K562 (cell line): ENCODE data around the gene FEZF1. TPM values are rescaled to one million over a fixed set of nuclear protein-coding genes. Genes with fewer than 3 reads are reported as not detected.

Source experiments
- ATAC-seq: fragments of 200-7000 bp; cut with Tn5 transposase; 3 replicates; pipeline ENCODE4 v1.9.1; 2020; ENCODE audit warnings: moderate library complexity
- BruUV-seq: library from RNA; stranded (reverse); fragments of 400-500 nt; replicated peaks from 2 replicates; lab custom pipeline; 2021; lab: Mats Ljungman, UMichigan
- CTCF ChIA-PET: fragments of 300-600 bp; formaldehyde crosslinking; extraction: SDS; loops from one replicate; lab custom pipeline; 2021; ENCODE audit warnings: low intra/inter-chr PET ratio; lab: Yijun Ruan, JAX
- POLR2A ChIA-PET: fragments of 300-600, 350-650 bp; sonication (Branson Sonifier 250); formaldehyde crosslinking; extraction: SDS; loops from one replicate; lab custom pipeline; 2021; ENCODE audit warnings: antibody characterized with exemption, inconsistent platforms; lab: Yijun Ruan, JAX
- DNase-seq, 4 experiments: peaks; one replicate each; pipeline versions ENCODE4 v3.0.0 to v3.0.0-alpha.2; 2011 to 2018; ENCODE audit warnings: low spot score in 3 of 4, mixed read lengths in 3 of 4; ENCODE audit errors: extremely low read depth in 1 of 4
- FAIRE-seq: peaks from 2 replicates; lab custom pipeline; 2011; peaks lifted over from hg19 to GRCh38; lab: Jason Lieb, UNC
- H2AFZ ChIP-seq: 2 replicates; pipeline ENCODE4 v1.6.0; 2011; ENCODE audit warnings: low read depth, low read length, control low read depth, inconsistent platforms
- H3K27ac ChIP-seq: fragments of 200-600 bp; 3 replicates; pipeline ENCODE4 v1.8.0; 2011; ENCODE audit warnings: low read depth, mild to moderate bottlenecking, control low read depth, inconsistent platforms, low read length, moderate library complexity, mixed read lengths; ENCODE audit errors: extremely low read depth
- H3K27me3 ChIP-seq, 2 experiments: fragments of 300-600 bp in 1 of 2; 2 replicates in 1 of 2; 3 replicates in 1 of 2; pipeline versions ENCODE4 v1.6.0 to v1.8.0; 2011; ENCODE audit warnings: inconsistent platforms in 2 of 2, low read length in 2 of 2, mild to moderate bottlenecking in 1 of 2, mixed read lengths in 1 of 2, moderate library complexity in 1 of 2; ENCODE audit not compliant: control insufficient read depth in 2 of 2, insufficient read depth in 2 of 2
- H3K36me3 ChIP-seq: fragments of 300-600 bp; 3 replicates; pipeline ENCODE4 v1.8.0; 2011; ENCODE audit warnings: mild to moderate bottlenecking, low read length, inconsistent platforms; ENCODE audit not compliant: control insufficient read depth, insufficient read depth
- H3K4me1 ChIP-seq, 2 experiments: fragments of 200-600 bp in 1 of 2; replicated peaks in 1 of 2; 2 replicates in 1 of 2; 3 replicates in 1 of 2; pipeline versions ENCODE4 v1.5.1 to v1.8.0; 2011; ENCODE audit warnings: inconsistent platforms in 2 of 2, low read length in 2 of 2, mild to moderate bottlenecking in 1 of 2, mixed read lengths in 1 of 2, moderate library complexity in 1 of 2; ENCODE audit not compliant: control insufficient read depth in 2 of 2, insufficient read depth in 2 of 2
- H3K4me2 ChIP-seq: 2 replicates; pipeline ENCODE4 v1.6.1; 2011; ENCODE audit warnings: low read length, control low read depth, inconsistent platforms, mixed read lengths; ENCODE audit not compliant: insufficient read depth
- H3K4me3 ChIP-seq: fragments of 200-600 bp; sonication (generic), shearing (Covaris generic); 2 replicates; pipeline ENCODE4 v1.5.1; 2016; ENCODE audit warnings: control low read depth, inconsistent platforms
- H3K79me2 ChIP-seq: fragments of 200-600 bp; 3 replicates; pipeline ENCODE4 v1.8.0; 2011; ENCODE audit warnings: low read length, inconsistent platforms; ENCODE audit not compliant: control insufficient read depth, insufficient read depth
- H3K9ac ChIP-seq, 2 experiments: 2 replicates each; pipeline versions ENCODE4 v1.6.0 to v1.6.1; 2011; ENCODE audit warnings: low read depth in 2 of 2, low read length in 2 of 2, control low read depth in 1 of 2, inconsistent platforms in 1 of 2, mild to moderate bottlenecking in 1 of 2, mixed read lengths in 1 of 2; ENCODE audit not compliant: insufficient read depth in 1 of 2
- H3K9me1 ChIP-seq: one replicate; pipeline ENCODE4 v1.6.0; 2011; ENCODE audit warnings: inconsistent platforms, mild to moderate bottlenecking, low read length, moderate library complexity; ENCODE audit not compliant: control insufficient read depth, insufficient read depth
- H3K9me3 ChIP-seq: replicated peaks from 2 replicates; pipeline ENCODE4 v1.5.1; 2011; ENCODE audit warnings: low read depth, low read length, inconsistent platforms; ENCODE audit not compliant: control insufficient read depth, insufficient read depth
- H4K20me1 ChIP-seq: replicated peaks from 2 replicates; pipeline ENCODE4 v1.6.1; 2011; ENCODE audit warnings: low read length, inconsistent platforms, mixed read lengths; ENCODE audit not compliant: control insufficient read depth, insufficient read depth
- C11orf30 ChIP-seq: fragments of 450-650 bp; IDR thresholded peaks from 2 replicates; pipeline ENCODE4 v1.6.1; 2016; ENCODE audit warnings: low read depth, mild to moderate bottlenecking
- FOXK2 ChIP-seq, 2 experiments: fragments of 450-650 bp; IDR thresholded peaks in 1 of 2; conservative IDR thresholded peaks in 1 of 2; 2 replicates each; pipeline ENCODE4 v1.6.1; 2016; ENCODE audit warnings: low read depth in 2 of 2, mild to moderate bottlenecking in 1 of 2
- GABPA ChIP-seq: fragments of 200-800 bp; sonication (Bioruptor generic); conservative IDR thresholded peaks from 2 replicates; pipeline ENCODE4 v1.6.1; 2016; ENCODE audit warnings: low read depth, missing genetic modification characterization, missing compliant biosample characterization
- MECOM ChIP-seq: fragments of 250-450 bp; sonication (Bioruptor Pico); IDR thresholded peaks from 2 replicates; pipeline ENCODE4 v1.8.0; 2022; ENCODE audit warnings: inconsistent platforms
- MYBL2 ChIP-seq, 2 experiments: fragments of 450-650 bp in 1 of 2; sonication (generic) in 1 of 2; formaldehyde crosslinking in 1 of 2; IDR thresholded peaks; 2 replicates each; pipeline versions ENCODE4 v1.6.1 to v1.8.1; 2017 to 2022; ENCODE audit warnings: borderline replicate concordance in 1 of 2, inconsistent platforms in 1 of 2, low read depth in 1 of 2, mild to moderate bottlenecking in 1 of 2, missing genetic modification reagents in 1 of 2, moderate library complexity in 1 of 2
- POLR2H ChIP-seq: IDR thresholded peaks from 2 replicates; pipeline ENCODE4 v1.6.1; 2016; ENCODE audit warnings: missing genetic modification characterization, low read depth, mild to moderate bottlenecking, control low read depth, missing compliant biosample characterization, moderate library complexity
- RNF2 ChIP-seq: sonication (generic); IDR thresholded peaks from 2 replicates; pipeline ENCODE4 v1.6.1; 2016
- SRSF3 ChIP-seq: fragments of 200-400 bp; formaldehyde crosslinking; IDR thresholded peaks from 2 replicates; pipeline ENCODE4 v1.6.1; 2016; ENCODE audit warnings: mild to moderate bottlenecking, low read length, moderate library complexity; ENCODE audit not compliant: insufficient read depth
- TBL1XR1 ChIP-seq, 2 experiments: IDR thresholded peaks; 2 replicates each; pipeline ENCODE4 v1.6.1; 2012; ENCODE audit warnings: improper control_type of control experiment in 2 of 2, low read length in 2 of 2, mild to moderate bottlenecking in 1 of 2
- U2AF2 ChIP-seq: fragments of 200-400 bp; formaldehyde crosslinking; optimal IDR thresholded peaks from 2 replicates; pipeline ENCODE3; 2017; ENCODE audit warnings: low read depth, mild to moderate bottlenecking, low read length
- ZNF140 ChIP-seq: fragments of 250-450 bp; sonication (Bioruptor Pico); IDR thresholded peaks from 2 replicates; pipeline ENCODE4 v1.8.0; 2021; ENCODE audit warnings: moderate library complexity, mild to moderate bottlenecking, inconsistent platforms
- ZNF175 ChIP-seq: fragments of 200-800 bp; sonication (Bioruptor generic); IDR thresholded peaks from 2 replicates; pipeline ENCODE4 v1.6.1; 2016; ENCODE audit warnings: low read depth, mild to moderate bottlenecking, missing genetic modification characterization, missing compliant biosample characterization
- ZNF644 ChIP-seq: fragments of 200-800 bp; sonication (Bioruptor generic); IDR thresholded peaks from 2 replicates; pipeline ENCODE4 v1.6.1; 2016; ENCODE audit warnings: low read depth, missing genetic modification characterization, missing compliant biosample characterization
- WGBS: fragments of 100-300 bp; shearing (Covaris generic); methylation state at CpG from one replicate; pipeline ENCODE4 v1.1.6; 2016; ENCODE audit warnings: low coverage, mixed read lengths; ENCODE audit not compliant: insufficient coverage; ENCODE audit errors: missing lambda C conversion rate; 5-methylcytosine and 5-hydroxymethylcytosine counted together
- in situ Hi-C: fragments of 300-500 bp; cut with MboI; formaldehyde crosslinking; loops from 4 replicates; pipeline ENCODE4 v1.15.0; 2018; ENCODE audit warnings: inconsistent platforms, mixed read lengths
- intact Hi-C: fragments of 100-400 bp; cut with micrococcal nuclease; formaldehyde crosslinking; loops from 2 replicates; pipeline ENCODE4 v1.14.2; 2022
- polyA plus RNA-seq, 8 experiments: library from polyadenylated mRNA; depleted of rRNA in 4 of 8; stranded (reverse) in 5 of 8; unstranded in 3 of 8; fragments of >200 nt; fragmentation: Nextera tagmentation in 2 of 8; fragmentation: Illumina TruSeq in 1 of 8; extraction: Ambion mirVana in 2 of 8; extraction: Trizol in 1 of 8; gene quantifications; 2 replicates each; pipeline versions ENCODE4 v1.2.1 to v1.2.3, GENCODE V29; 2011 to 2014; ENCODE audit warnings: inconsistent platforms in 1 of 8, missing spikeins in 1 of 8
- total RNA-seq, 7 experiments: library from RNA; depleted of rRNA in 6 of 7; stranded (reverse); fragments of >200 nt in 6 of 7; fragmentation: Illumina TruSeq in 2 of 7; extraction: Trizol in 2 of 7; gene quantifications; 2 replicates each; pipeline versions ENCODE4 v1.2.1 to v1.2.3, GENCODE V29; 2011 to 2021; ENCODE audit warnings: low replicate concordance in 1 of 7
- TF ChIP-seq, protein P1 (sequence below), 2 experiments: IDR thresholded peaks in 1 of 2; conservative IDR thresholded peaks in 1 of 2; 2 replicates each; pipeline ENCODE4 v1.6.1; 2016; ENCODE audit warnings: low read depth in 2 of 2, mild to moderate bottlenecking in 1 of 2, missing compliant biosample characterization in 1 of 2, missing genetic modification characterization in 1 of 2, moderate library complexity in 1 of 2
- TF ChIP-seq, protein P2 (sequence below): fragments of 450-650 bp; formaldehyde crosslinking; IDR thresholded peaks from 2 replicates; pipeline ENCODE4 v1.4.0; 2020; ENCODE audit warnings: mild to moderate bottlenecking, moderate library complexity
- TF ChIP-seq, protein P3 (sequence below): IDR thresholded peaks from 2 replicates; pipeline ENCODE4 v1.6.1; 2011; ENCODE audit not compliant: insufficient read length; ENCODE audit errors: extremely low read depth

The FEZF1 gene
- total and polyA plus RNA-seq, 9 of the 15 experiments (the other 6 are each of a cell fraction or from before 2014, with no cell fraction given), result not detected

DNA sequence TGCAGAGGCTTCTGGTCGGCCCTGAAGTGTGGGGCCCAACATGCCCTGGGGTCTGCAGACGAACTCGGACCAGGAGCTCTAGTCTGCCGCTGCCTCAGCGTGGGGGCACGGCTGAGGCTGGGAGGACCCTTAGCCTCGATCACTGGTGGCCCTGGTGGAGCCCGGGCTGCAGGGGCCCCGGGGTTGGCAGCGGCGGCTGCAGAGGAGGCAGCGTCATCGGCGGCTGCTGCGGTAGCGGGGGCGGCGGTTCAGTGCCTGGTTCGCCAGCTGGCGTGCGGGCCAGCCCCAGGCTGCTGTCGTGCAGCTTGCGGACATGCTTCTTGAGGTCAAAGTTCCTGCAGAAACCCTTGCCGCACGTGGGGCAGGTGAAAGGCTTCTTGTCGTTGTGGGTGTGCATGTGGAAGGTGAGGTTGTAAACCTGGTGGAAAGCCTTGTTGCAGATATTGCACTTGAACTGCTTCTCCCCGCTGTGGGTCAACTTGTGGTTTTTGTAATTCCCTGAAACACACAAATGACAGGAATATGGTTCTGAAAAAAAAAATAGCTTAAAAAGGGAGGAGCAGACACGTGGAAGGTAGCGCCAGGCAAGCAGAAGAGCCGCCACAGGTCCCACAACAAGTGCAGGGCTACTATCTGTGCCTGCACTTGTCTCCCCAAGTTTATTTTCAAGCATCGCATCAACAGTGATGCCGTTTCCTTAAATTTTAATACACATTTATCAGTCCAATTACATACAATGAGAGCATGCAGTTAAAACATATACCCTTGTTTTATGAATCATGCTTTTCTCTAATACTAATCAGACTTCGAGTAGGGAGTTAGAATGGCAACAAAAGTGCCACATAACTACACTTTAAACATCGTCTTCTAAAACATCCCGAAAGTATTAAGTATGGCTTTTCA, 2.4 kb downstream of the FEZF1 start:
- intact Hi-C loops (no loop called here), in situ Hi-C loops (no loop called here)
- no peak for ATAC-seq
- Histone ChIP-seq H3K9ac (no peak overlapping the region), H3K4me3 (no peak overlapping the region), H3K9me3 (no peaks in the 10 kb centered on the region), H4K20me1 (no peaks in the 10 kb centered on the region), H3K9me1 (no peaks in the 10 kb centered on the region), H3K79me2 (no peaks in the 10 kb centered on the region), H3K4me1 (peaks cover 0 to 16% of the 10 kb centered on the region in 2 experiments; a peak in 1 of 5 replicates), H2AFZ (no peak overlapping the region), H3K36me3 (no peaks in the 10 kb centered on the region), H3K4me2 (no peak overlapping the region), H3K27ac (no peak overlapping the region), H3K27me3 (peaks cover 33 to 59% of the 10 kb centered on the region in 2 experiments; a peak in 4 of 5 replicates)
- no peak for DNase-seq
- ChIA-PET POLR2A (no interaction called here), CTCF (no interaction called here)
- BruUV-seq, result no TSS peak
- WGBS, result under 1% methylated on average over 35 of the region's 35 CpGs
- FAIRE-seq, result no peak
- no peak for TF ChIP-seq ZNF175 (CRISPR knock-in tag)
- TF ChIP-seq MYBL2 (IDR thresholded peaks at IDR 0.05; ENCODE audit: low read depth), result no peak
- TF ChIP-seq MYBL2 (CRISPR knock-in tag; IDR thresholded peaks at IDR 0.05; ENCODE audit: borderline replicate concordance), result no peak
- TF ChIP-seq ZNF140 (CRISPR knock-in tag), result no peak
- no peak for TF ChIP-seq GABPA (tag)
- no peak for TF ChIP-seq MECOM (CRISPR knock-in tag)
- no peak for TF ChIP-seq U2AF2
- TF ChIP-seq FOXK2 (conservative IDR thresholded peaks at IDR 0.05 in 1 of 2, IDR thresholded peaks at IDR 0.05 in 1 of 2; ENCODE audit: low read depth in 2 of 2), result no peak
- no peak for TF ChIP-seq C11orf30
- TF ChIP-seq SRSF3, result no peak
- TF ChIP-seq ZNF644 (tag), result no peak
- no peak for TF ChIP-seq POLR2H (tag)
- TF ChIP-seq, protein P1, sequence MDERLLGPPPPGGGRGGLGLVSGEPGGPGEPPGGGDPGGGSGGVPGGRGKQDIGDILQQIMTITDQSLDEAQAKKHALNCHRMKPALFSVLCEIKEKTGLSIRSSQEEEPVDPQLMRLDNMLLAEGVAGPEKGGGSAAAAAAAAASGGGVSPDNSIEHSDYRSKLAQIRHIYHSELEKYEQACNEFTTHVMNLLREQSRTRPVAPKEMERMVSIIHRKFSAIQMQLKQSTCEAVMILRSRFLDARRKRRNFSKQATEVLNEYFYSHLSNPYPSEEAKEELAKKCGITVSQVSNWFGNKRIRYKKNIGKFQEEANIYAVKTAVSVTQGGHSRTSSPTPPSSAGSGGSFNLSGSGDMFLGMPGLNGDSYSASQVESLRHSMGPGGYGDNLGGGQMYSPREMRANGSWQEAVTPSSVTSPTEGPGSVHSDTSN (CRISPR knock-in tag; IDR thresholded peaks at IDR 0.05; ENCODE audit: low read depth), result no peak
- TF ChIP-seq, protein P1 (tag; conservative IDR thresholded peaks at IDR 0.05; ENCODE audit: low read depth), result no peak
- TF ChIP-seq, protein P2, sequence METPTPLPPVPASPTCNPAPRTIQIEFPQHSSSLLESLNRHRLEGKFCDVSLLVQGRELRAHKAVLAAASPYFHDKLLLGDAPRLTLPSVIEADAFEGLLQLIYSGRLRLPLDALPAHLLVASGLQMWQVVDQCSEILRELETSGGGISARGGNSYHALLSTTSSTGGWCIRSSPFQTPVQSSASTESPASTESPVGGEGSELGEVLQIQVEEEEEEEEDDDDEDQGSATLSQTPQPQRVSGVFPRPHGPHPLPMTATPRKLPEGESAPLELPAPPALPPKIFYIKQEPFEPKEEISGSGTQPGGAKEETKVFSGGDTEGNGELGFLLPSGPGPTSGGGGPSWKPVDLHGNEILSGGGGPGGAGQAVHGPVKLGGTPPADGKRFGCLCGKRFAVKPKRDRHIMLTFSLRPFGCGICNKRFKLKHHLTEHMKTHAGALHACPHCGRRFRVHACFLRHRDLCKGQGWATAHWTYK (CRISPR knock-in tag), result no peak
- TF ChIP-seq, protein P3, sequence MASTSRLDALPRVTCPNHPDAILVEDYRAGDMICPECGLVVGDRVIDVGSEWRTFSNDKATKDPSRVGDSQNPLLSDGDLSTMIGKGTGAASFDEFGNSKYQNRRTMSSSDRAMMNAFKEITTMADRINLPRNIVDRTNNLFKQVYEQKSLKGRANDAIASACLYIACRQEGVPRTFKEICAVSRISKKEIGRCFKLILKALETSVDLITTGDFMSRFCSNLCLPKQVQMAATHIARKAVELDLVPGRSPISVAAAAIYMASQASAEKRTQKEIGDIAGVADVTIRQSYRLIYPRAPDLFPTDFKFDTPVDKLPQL, result no peak
- no peak for TF ChIP-seq RNF2
- no peak for TF ChIP-seq TBL1XR1 (IDR thresholded peaks at IDR 0.05; ENCODE audit: low read length in 2 of 2)
